Naive thymus-derived CD4-positive, alpha-beta T cell (primary cell): Measurements from ENCODE around the gene MAG. TPM values are rescaled to one million over a fixed set of nuclear protein-coding genes. Genes with fewer than 3 reads are reported as not detected.

Source experiments
- ATAC-seq: fragments of 150-1000 bp; cut with Tn5 transposase; 2 replicates; pipeline ENCODE4 v1.10.0; 2021; ENCODE audit warnings: mild to moderate bottlenecking, moderate library complexity
- CTCF ChIA-PET: fragments of 350-600 bp; sonication (Branson Sonifier 250); formaldehyde crosslinking; loops from one replicate; lab custom pipeline; 2021; ENCODE audit warnings: antibody characterized with exemption; lab: Charles Lee
- POLR2A ChIA-PET: fragments of 350-600 bp; sonication (Branson Sonifier 250); formaldehyde crosslinking; loops from one replicate; lab custom pipeline; 2021; ENCODE audit warnings: antibody characterized with exemption, inconsistent platforms; lab: Charles Lee
- DNase-seq, 9 donors: peaks; one replicate each; pipeline versions ENCODE4 v3.0.0 to v3.0.0-alpha.2; 2020 to 2022; ENCODE audit warnings: mixed read lengths in 1 of 9
- H3K27ac ChIP-seq: one replicate; pipeline ENCODE4 v1.7.0; 2013; ENCODE audit warnings: mild to moderate bottlenecking, low read depth, low read length, moderate library complexity
- H3K27me3 ChIP-seq, 2 donors: one replicate each; pipeline ENCODE4 v1.7.0; 2013; ENCODE audit warnings: low read length in 2 of 2, mild to moderate bottlenecking in 2 of 2, moderate library complexity in 2 of 2; ENCODE audit not compliant: control insufficient read depth in 2 of 2, insufficient read depth in 2 of 2
- H3K36me3 ChIP-seq, 3 experiments: 1 replicate in 2 of 3; 2 replicates in 1 of 3; pipeline ENCODE4 v1.7.0; 2013; ENCODE audit warnings: low read length in 3 of 3, mild to moderate bottlenecking in 3 of 3, moderate library complexity in 1 of 3; ENCODE audit not compliant: insufficient read depth in 3 of 3, control insufficient read depth in 2 of 3
- H3K4me1 ChIP-seq, 2 donors: one replicate each; pipeline ENCODE4 v1.7.0; 2013; ENCODE audit warnings: low read length in 2 of 2, mild to moderate bottlenecking in 2 of 2, moderate library complexity in 1 of 2; ENCODE audit not compliant: control insufficient read depth in 2 of 2, insufficient read depth in 2 of 2
- H3K4me3 ChIP-seq: 2 replicates; pipeline ENCODE4 v1.7.0; 2013; ENCODE audit warnings: mild to moderate bottlenecking, low read length
- H3K9me3 ChIP-seq, 3 experiments: 1 replicate in 2 of 3; 2 replicates in 1 of 3; pipeline ENCODE4 v1.7.0; 2013; ENCODE audit warnings: low read length in 3 of 3; ENCODE audit not compliant: control insufficient read depth in 2 of 3
- H3K27ac Mint-ChIP-seq, 9 donors: one replicate each; pipeline ENCODE4 v1.8.0; 2020 to 2022; ENCODE audit warnings: mixed read lengths in 9 of 9, mild to moderate bottlenecking in 8 of 9, moderate library complexity in 5 of 9, inconsistent platforms in 2 of 9
- H3K27me3 Mint-ChIP-seq, 5 donors: one replicate each; pipeline ENCODE4 v1.8.0; 2021 to 2022; ENCODE audit warnings: mixed read lengths in 5 of 5, mild to moderate bottlenecking in 1 of 5
- H3K36me3 Mint-ChIP-seq, 5 donors: one replicate each; pipeline ENCODE4 v1.8.0; 2020 to 2022; ENCODE audit warnings: mixed read lengths in 5 of 5, mild to moderate bottlenecking in 3 of 5, inconsistent platforms in 1 of 5
- H3K4me1 Mint-ChIP-seq, 7 donors: one replicate each; pipeline ENCODE4 v1.8.0; 2020 to 2022; ENCODE audit warnings: mixed read lengths in 7 of 7, mild to moderate bottlenecking in 3 of 7, inconsistent platforms in 1 of 7
- H3K4me3 Mint-ChIP-seq, 10 donors: one replicate each; pipeline ENCODE4 v1.8.0; 2020 to 2022; ENCODE audit warnings: mild to moderate bottlenecking in 10 of 10, mixed read lengths in 10 of 10, moderate library complexity in 6 of 10, inconsistent platforms in 2 of 10
- H3K9me3 Mint-ChIP-seq, 11 donors: one replicate each; pipeline ENCODE4 v1.8.0; 2020 to 2022; ENCODE audit warnings: mixed read lengths in 11 of 11, mild to moderate bottlenecking in 4 of 11, inconsistent platforms in 1 of 11, moderate library complexity in 1 of 11
- intact Hi-C, 2 donors: fragments of 100-400 bp; cut with micrococcal nuclease; formaldehyde crosslinking; loops; one replicate each; pipeline ENCODE4 v1.15.1; 2023
- polyA plus RNA-seq, 2 donors: library from polyadenylated mRNA; unstranded; fragments of 300-500 nt; fragmentation: Illumina TruSeq; gene quantifications; one replicate each; pipeline ENCODE4 v1.2.3, GENCODE V29; 2021
- total RNA-seq, 6 experiments: library from RNA in 5 of 6; stranded (reverse) in 5 of 6; gene quantifications; 1 replicate in 5 of 6; 2 replicates in 1 of 6; pipeline ENCODE4 v1.2.3 and lab custom pipeline; 2021 to 2026

The MAG gene
- total and polyA plus RNA-seq, 7 experiments from 2014 or later, result 0.29 to 0.31 TPM; not detected in 5

- ChIA-PET CTCF (interaction anchor here (0.7 kb wide), 1 partner anchor 82 kb away, joined by 3 read pairs; no protein-coding TSS in a partner anchor), POLR2A (no interaction called here)
- no peak overlapping the region for H3K4me3 ChIP-seq
- Mint-ChIP-seq H3K4me3 (no peak overlapping the region), H3K9me3 (peaks cover 0 to 7% (median 3%) of the 10 kb centered on the region in 11 donors), H3K4me1 (peaks cover 0 to 16% (median 8%) of the 10 kb centered on the region in 7 donors), H3K27ac (peak overlapping the region in 3 of 9 donors; percentile 27 to 39 (median 31)), H3K27me3 (peaks cover 0 to 8% (median 0%) of the 10 kb centered on the region in 5 donors), H3K36me3 (no peaks in the 10 kb centered on the region)
- DNase-seq (peak in 1 of 9 donors; percentile 26), ATAC-seq (peak; percentile 87)
- no peak overlapping the region for H3K27ac ChIP-seq
- H3K36me3 ChIP-seq, result no peaks in the 10 kb centered on the region
- no peaks in the 10 kb centered on the region for H3K4me1 ChIP-seq
- H3K9me3 ChIP-seq, result peaks cover 0 to 5% (median 0%) of the 10 kb centered on the region in 3 experiments
- intact Hi-C loops, result no loop called here
- no peaks in the 10 kb centered on the region for H3K27me3 ChIP-seq
These were observed 26.9 kb downstream of the MAG start for GRCh38 chr19:35318679-35319448.

- ChIA-PET POLR2A (no interaction called here), CTCF (no interaction called here)
- DNase-seq (no peak), ATAC-seq (peak; percentile 35)
- Histone ChIP-seq H3K4me1 (no peaks in the 10 kb centered on the region), H3K9me3 (peaks cover 0 to 5% (median 0%) of the 10 kb centered on the region in 3 experiments), H3K27me3 (no peaks in the 10 kb centered on the region), H3K36me3 (no peaks in the 10 kb centered on the region), H3K27ac (no peak overlapping the region), H3K4me3 (no peak overlapping the region)
- no peaks in the 10 kb centered on the region for H3K36me3 Mint-ChIP-seq
- intact Hi-C loops, result no loop called here
- H3K27ac Mint-ChIP-seq, result no peak overlapping the region
- peaks cover 0 to 7% (median 3%) of the 10 kb centered on the region in 11 donors for H3K9me3 Mint-ChIP-seq
- peaks cover 0 to 13% (median 0%) of the 10 kb centered on the region in 5 donors for H3K27me3 Mint-ChIP-seq
- H3K4me1 Mint-ChIP-seq, result peaks cover 0 to 16% (median 8%) of the 10 kb centered on the region in 7 donors
- H3K4me3 Mint-ChIP-seq, result no peak overlapping the region
These were observed 28.2 kb downstream of the MAG start for GRCh38 chr19:35320065-35320713.

GRCh38 chr19:35321291-35321690 lies 29.3 kb downstream of the MAG start:
- intact Hi-C loops, result no loop called here
- Mint-ChIP-seq H3K4me3 (no peak overlapping the region), H3K9me3 (peaks cover 0 to 7% (median 3%) of the 10 kb centered on the region in 11 donors), H3K27ac (no peak overlapping the region), H3K4me1 (peaks cover 0 to 16% (median 8%) of the 10 kb centered on the region in 7 donors), H3K36me3 (no peaks in the 10 kb centered on the region), H3K27me3 (peaks cover 0 to 18% (median 0%) of the 10 kb centered on the region in 5 donors)
- Histone ChIP-seq H3K27me3 (no peaks in the 10 kb centered on the region), H3K4me1 (no peaks in the 10 kb centered on the region), H3K9me3 (peaks cover 0 to 5% (median 0%) of the 10 kb centered on the region in 3 experiments), H3K4me3 (no peak overlapping the region), H3K36me3 (no peaks in the 10 kb centered on the region), H3K27ac (no peak overlapping the region)
- POLR2A ChIA-PET, result interaction anchor here (0.6 to 0.7 kb wide), 2 partner anchors 141 to 226 kb away, joined by 3 read pairs; no protein-coding TSS in a partner anchor
- CTCF ChIA-PET, result no interaction called here
- no peak for ATAC-seq
- no peak for DNase-seq

- no peaks in the 10 kb centered on the region for H3K4me1 ChIP-seq
- H3K4me3 ChIP-seq, result no peak overlapping the region
- H3K27me3 ChIP-seq, result no peaks in the 10 kb centered on the region
- Mint-ChIP-seq H3K4me1 (peaks cover 0 to 16% (median 8%) of the 10 kb centered on the region in 7 donors), H3K27me3 (peaks cover 0 to 18% (median 0%) of the 10 kb centered on the region in 5 donors), H3K27ac (no peak overlapping the region), H3K36me3 (no peaks in the 10 kb centered on the region), H3K4me3 (no peak overlapping the region), H3K9me3 (peaks cover 0 to 7% (median 3%) of the 10 kb centered on the region in 11 donors)
- CTCF ChIA-PET, result no interaction called here
- ATAC-seq (no peak), DNase-seq (no peak)
- POLR2A ChIA-PET, result no interaction called here
- peaks cover 0 to 5% (median 0%) of the 10 kb centered on the region in 3 experiments for H3K9me3 ChIP-seq
- no peak overlapping the region for H3K27ac ChIP-seq
- no peaks in the 10 kb centered on the region for H3K36me3 ChIP-seq
- intact Hi-C loops, result no loop called here
These were observed 30.1 kb downstream of the MAG start for GRCh38 chr19:35322014-35322413.

GRCh38 chr19:35327642-35328041 lies 35.7 kb downstream of the MAG start:
- Mint-ChIP-seq H3K4me3 (no peak overlapping the region), H3K27ac (no peak overlapping the region), H3K27me3 (peaks cover 0 to 9% (median 4%) of the 10 kb centered on the region in 5 donors), H3K4me1 (peaks cover 3 to 11% (median 3%) of the 10 kb centered on the region in 7 donors), H3K36me3 (no peaks in the 10 kb centered on the region), H3K9me3 (peaks cover 0 to under 1% (median 0%) of the 10 kb centered on the region in 11 donors)
- Histone ChIP-seq H3K9me3 (no peaks in the 10 kb centered on the region), H3K27ac (no peak overlapping the region), H3K36me3 (no peaks in the 10 kb centered on the region), H3K27me3 (no peaks in the 10 kb centered on the region), H3K4me3 (no peak overlapping the region), H3K4me1 (peaks cover 0 to 2% of the 10 kb centered on the region in 2 donors)
- intact Hi-C loops, result no loop called here
- ATAC-seq (no peak), DNase-seq (no peak)
- CTCF ChIA-PET, result no interaction called here
- POLR2A ChIA-PET, result no interaction called here

GRCh38 chr19:35328851-35329285 lies 36.9 kb downstream of the MAG start, which contains the start of gene CD22:
CD22 (plus strand) TSS chr19:35329187; CDS start chr19:35332041, 2,854 bp downstream.
- Mint-ChIP-seq H3K9me3 (no peaks in the 10 kb centered on the region), H3K27ac (no peak within 1 kb of the TSS), H3K36me3 (no peaks in the 10 kb centered on the region), H3K27me3 (peaks cover 0 to 9% (median 4%) of the 10 kb centered on the region in 5 donors), H3K4me1 (peaks cover 9 to 22% (median 16%) of the 10 kb centered on the region in 7 donors), H3K4me3 (peak within 1 kb of the TSS in 1 of 10 donors; percentile 1)
- Histone ChIP-seq H3K27me3 (no peaks in the 10 kb centered on the region), H3K4me3 (no peak within 1 kb of the TSS), H3K9me3 (no peaks in the 10 kb centered on the region), H3K36me3 (no peaks in the 10 kb centered on the region), H3K27ac (no peak within 1 kb of the TSS), H3K4me1 (peaks cover 0 to 8% of the 10 kb centered on the region in 2 donors)
- ChIA-PET POLR2A (no interaction called here), CTCF (interaction anchor here (0.6 kb wide), 1 partner anchor 176 kb away, joined by 3 read pairs; no protein-coding TSS in a partner anchor)
- intact Hi-C loops, result no loop called here
- DNase-seq (no peak), ATAC-seq (peak; percentile 70)
